Suprapubic skin (tissue), 3 donors: ENCODE data around the gene MARK1.

Experiments used
- CTCF ChIP-seq, 2 donors: fragments of 200-600 bp in 1 of 2; fragments of 450-650 bp in 1 of 2; sonication (generic) in 1 of 2; IDR thresholded peaks; one replicate each; pipeline ENCODE4 v1.5.1; 2016 to 2019; ENCODE audit warnings: antibody characterized with exemption in 2 of 2, mild to moderate bottlenecking in 1 of 2, moderate library complexity in 1 of 2
- EP300 ChIP-seq: sonication (generic); formaldehyde crosslinking; IDR thresholded peaks from one replicate; pipeline ENCODE4 v1.6.1; 2017; ENCODE audit warnings: antibody characterized with exemption
- POLR2A ChIP-seq, 2 donors: fragments of 450-650 bp; IDR thresholded peaks; one replicate each; pipeline ENCODE4 v1.6.1; 2017; ENCODE audit warnings: antibody characterized with exemption in 2 of 2, mild to moderate bottlenecking in 2 of 2, moderate library complexity in 2 of 2

- TF ChIP-seq CTCF (IDR thresholded peaks at IDR 0.05), result no peak
- no peak for TF ChIP-seq EP300
- TF ChIP-seq POLR2A (IDR thresholded peaks at IDR 0.05), result no peak
Measured at GRCh38 chr1:220511785-220512184, 16.2 kb upstream of the MARK1 start.
